SKM-1 (cell line): ENCODE results near the gene GPX3.

ENCODE experiments used
- DNase-seq: peaks from one replicate; lab custom pipeline; 2025; ENCODE audit not compliant: unreplicated experiment; lab: John Stamatoyannopoulos, UW

GPX3 gene

DNA sequence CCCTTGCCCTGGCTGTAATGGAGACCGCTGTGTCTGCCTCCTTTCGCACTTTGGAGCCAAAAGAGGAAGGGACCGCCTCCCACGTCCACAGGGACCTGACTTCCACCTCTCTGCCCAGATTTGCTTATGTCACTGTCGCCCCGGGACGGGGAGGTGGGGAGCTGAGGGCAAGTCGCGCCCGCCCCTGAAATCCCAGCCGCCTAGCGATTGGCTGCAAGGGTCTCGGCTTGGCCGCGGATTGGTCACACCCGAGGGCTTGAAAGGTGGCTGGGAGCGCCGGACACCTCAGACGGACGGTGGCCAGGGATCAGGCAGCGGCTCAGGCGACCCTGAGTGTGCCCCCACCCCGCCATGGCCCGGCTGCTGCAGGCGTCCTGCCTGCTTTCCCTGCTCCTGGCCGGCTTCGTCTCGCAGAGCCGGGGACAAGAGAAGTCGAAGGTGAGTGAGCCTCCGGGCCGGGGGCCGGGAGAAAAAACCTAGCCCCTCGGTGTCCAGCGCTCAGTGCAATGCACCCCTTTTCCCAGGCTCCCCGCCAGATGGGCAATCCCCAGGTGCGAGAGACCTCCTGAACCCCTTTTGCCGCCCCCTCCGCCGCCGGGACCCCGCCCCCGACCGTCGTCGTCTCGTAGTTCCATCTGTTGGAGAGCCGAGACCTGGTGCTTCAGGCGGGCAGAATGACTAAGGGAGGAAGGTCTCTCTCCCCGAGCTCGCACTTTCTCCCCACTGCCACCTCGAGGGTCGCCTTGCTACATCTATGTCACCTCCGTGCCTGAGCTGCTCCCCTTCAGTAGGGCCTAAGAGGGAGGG, at the start of gene GPX3:
Gene GPX3, plus strand, starts transcription at position 288 of the 807 bp plus-strand sequence. Its CDS starts 64 bp downstream, at position 352.
- no peak for DNase-seq

- DNase-seq: no peak
These were observed 41.8 kb upstream of the GPX3 start for GRCh38 chr5:150978590-150978989.

DNA sequence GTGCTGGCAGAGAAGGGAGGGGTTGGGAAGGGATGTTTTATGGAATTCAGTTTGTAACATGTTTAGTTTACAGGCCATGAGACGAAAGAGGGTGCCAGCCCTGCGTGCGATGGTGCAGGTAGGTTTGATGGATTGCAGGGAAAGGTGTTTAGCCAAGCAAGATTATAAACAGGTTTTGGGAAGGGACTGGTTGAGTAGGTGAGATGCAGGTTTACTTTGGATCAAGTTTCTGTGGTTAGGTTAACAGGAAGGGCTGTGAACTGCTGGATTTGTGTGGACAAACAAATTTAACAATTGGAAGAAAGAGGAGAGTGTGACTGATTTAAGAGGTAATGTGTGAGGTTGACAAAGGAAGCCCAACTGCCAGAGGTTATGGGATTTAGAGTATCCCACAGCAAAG, 32.6 kb upstream of the GPX3 start:
- no peak for DNase-seq

- DNase-seq: no peak
These were observed 30.7 kb upstream of the GPX3 start for GRCh38 chr5:150989695-150990094.

- DNase-seq: no peak
These were observed 27.7 kb upstream of the GPX3 start for GRCh38 chr5:150992705-150993104.

DNA sequence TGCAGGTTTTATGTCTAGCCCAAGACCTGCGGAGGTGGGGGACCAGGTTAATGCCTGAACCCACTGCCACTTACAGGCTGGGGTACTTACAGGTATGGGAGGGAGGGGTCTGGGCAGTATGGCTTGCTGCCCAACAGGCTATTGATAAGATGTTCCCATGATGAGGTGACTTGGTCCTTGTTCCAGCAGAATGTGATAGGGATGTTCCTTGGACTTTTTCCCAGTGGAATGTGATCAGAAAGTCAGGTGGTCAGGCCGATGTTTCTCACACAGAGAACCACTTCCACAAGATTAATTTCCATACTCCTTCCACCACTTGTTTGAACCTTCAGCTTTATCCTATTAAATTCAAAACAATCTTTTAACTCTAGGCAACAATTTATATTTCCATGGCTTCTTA, 27.0 kb upstream of the GPX3 start:
- no peak for DNase-seq

DNA sequence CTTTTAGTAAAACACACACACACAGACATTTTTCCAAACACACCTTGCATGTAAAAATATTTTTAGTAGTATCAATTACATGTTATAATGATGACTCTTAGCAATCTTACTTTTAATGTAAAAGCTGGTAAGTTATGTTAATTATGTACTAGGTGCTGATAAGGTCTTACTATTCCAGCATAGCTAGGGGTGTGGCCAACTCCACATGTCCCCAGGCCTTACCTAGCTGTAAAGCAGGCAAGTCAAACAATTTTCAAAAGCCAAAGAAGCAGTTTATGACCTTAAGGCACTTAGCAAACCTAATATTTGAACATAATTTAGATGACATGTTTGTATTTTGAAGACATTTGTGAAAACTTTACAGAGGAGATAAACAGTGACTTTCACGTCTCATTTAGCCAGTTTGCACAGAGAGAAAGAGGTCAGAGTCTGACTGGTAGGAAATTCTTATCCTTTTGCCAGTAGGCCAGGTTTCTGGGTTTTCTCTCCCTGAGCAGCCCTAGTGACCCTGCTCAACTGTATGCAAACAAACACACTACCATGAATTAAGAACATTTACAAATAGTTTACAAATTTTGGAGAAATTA, 26.5 kb upstream of the GPX3 start:
- DNase-seq: no peak

GRCh38 chr5:150999704-151000442, 20.5 kb upstream of the GPX3 start:
- no peak for DNase-seq

- DNase-seq: no peak
These were observed 19.0 kb upstream of the GPX3 start for GRCh38 chr5:151001436-151001835.

- DNase-seq: no peak
These were observed 18.1 kb upstream of the GPX3 start for GRCh38 chr5:151002250-151002649.

- DNase-seq: no peak
These were observed 17.5 kb upstream of the GPX3 start for GRCh38 chr5:151002681-151003502.

DNA sequence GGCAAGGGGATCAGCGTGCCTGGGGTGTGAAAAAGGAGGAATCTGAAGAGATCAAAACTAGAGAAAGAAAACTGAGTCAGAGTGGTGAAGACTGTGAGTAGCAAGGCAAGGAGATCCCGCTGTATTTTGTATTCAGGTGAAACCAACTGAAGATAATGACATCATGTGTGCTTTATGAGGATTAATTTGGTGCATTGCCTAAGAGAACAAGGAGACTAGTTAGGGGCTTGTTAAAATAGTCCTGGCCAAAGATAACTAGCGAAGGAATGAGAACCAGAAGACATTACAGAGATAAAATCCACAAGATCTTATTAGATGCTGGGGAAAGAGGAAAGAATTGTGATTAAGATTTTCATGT, 16.9 kb upstream of the GPX3 start:
- DNase-seq: no peak

DNA sequence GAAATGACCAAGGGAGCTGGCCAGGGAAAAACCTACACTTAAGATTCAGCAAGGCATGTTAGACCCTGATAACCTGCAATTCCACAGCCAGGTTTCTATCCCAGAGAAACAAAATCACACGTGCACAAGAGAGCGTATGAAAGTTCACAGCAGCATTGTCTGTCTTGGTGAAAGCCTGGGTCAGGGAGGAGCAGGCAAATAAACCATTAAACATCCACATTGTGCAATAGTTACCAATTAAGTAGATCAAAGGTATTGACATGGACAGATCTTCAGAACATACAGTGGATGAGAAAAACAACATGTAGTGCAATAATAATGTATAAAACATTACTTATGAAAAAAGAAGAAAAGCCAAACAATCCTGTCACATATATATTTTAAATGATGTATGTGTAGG, 15.9 kb upstream of the GPX3 start:
- no peak for DNase-seq

DNA sequence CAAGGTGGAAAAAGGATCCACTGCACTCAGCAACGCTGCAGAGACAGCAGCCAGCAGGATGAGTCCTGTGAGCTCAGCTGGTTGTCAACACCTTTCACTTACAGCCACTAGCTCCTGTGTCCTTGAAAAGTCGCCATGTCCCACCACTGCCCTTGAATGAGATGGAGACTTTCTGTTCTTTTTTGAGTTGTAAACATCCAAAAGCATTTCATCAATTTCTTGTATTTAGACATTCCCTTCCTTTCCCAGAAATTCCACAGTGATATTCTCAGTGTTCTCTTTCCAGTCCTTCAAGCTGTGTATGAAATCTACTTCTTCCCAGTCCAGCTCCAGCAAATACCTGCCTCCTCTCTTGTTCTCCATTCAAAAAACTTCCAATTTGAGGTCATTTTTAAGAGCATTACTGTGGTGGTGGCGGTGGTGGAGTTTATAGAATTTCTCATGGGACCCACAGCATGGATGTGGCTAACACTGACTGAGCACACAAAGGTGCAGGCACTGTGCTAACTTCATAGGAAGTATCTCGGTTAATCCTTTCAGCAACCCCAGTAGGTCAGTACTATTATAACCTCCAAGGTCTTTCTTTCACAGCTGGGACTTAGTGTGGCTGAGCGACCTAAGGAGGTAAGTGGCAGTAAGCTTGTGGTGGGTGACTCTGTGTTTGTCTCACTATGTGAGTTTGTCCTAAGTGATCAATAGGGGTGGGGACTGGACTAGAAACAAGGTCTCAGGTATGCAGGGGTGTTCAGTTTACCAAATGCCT, 15.0 kb upstream of the GPX3 start:
- DNase-seq: no peak

DNA sequence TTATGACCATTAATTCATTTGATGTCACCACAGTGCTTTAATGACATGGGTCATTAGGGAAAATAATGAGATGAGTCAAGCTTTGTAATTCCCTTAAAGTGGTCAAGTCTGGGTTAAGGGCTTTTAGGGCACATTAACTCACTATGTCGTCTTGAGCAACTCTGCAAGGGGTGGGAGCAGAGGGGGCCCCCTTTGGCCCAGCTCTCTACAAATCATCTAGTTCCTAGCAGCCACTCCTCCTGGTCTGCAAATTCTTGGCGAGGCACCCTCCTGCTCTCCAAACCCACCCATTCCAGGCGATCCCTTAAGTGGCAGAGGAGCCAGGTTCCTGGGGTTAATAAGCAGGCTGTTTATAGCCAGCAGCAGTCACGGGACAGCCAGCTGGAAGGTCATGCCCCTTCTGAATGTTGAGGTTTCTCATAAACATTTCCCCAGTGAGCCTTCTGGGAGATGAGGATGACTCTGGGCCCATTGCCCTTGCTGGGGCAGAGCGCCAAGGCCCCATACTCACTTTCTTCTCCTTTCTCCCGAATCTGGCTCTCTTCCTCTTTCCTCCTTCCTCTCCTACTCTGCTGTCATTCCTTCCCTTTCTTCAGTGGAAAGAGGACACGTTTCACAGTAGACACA, 14.3 kb upstream of the GPX3 start:
- DNase-seq: no peak

GRCh38 chr5:151006704-151007334, 13.6 kb upstream of the GPX3 start:
- no peak for DNase-seq

GRCh38 chr5:151007430-151008209, 12.8 kb upstream of the GPX3 start:
- no peak for DNase-seq

GRCh38 chr5:151008210-151008491, 12.2 kb upstream of the GPX3 start:
- DNase-seq: no peak

DNA sequence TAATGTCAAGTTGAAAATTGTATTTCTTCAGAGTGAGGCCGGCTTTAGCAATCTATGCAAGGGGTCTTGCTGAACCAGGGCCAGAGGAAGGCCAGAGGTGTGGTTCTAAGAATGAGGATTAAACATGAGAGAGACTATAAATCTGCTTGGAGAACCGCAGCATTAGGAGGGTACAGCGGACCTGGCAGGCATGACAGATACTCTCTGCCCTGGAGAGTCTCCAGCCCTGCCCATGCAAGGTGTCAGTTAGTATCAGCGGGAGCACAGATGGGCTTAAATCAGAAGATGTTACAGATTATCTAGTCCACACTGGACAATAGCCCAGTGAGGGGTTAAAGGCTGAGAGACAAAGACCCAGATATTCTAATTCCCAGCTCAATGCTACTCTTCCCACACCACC, 11.5 kb upstream of the GPX3 start:
- no peak for DNase-seq
